ENCODE measurements around the gene LCNL1.

DNA sequence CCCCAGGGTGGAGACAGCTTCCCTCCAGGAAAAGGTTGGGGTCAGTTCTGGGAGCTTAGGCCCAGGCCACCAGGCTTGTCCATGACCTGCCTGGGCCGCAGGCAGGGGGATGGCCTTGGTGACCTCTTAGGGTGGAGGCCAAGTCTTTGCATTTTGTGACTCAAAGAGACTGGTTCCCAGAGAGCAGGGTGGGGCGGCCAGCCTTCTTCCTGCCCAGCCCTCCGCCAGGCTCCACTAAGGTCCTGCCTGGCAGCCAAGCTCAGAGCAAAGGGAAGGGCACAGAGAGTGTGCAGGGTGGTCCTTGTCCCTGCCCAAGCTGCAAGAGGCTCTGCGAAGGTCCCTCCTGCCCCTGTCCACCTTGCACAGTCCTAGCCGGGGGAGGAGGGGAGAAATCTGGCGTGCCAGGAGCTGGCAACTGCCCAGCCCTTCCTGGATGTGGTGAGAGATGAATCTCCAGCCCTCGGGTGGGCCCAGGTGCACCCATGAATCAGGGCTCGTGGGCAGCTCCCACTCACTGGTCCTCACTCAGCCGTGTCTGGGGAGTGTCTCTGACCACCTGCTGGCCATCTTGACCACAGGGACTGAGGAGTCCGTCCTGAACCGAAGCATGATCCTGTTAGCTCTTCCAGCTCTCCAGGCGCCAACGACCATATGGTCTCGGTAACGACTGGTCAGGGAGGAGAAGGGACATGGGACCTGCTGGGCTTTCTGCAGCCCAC, 7.8 kb upstream of the LCNL1 start:
- TF ChIP-seq, protein P1, sequence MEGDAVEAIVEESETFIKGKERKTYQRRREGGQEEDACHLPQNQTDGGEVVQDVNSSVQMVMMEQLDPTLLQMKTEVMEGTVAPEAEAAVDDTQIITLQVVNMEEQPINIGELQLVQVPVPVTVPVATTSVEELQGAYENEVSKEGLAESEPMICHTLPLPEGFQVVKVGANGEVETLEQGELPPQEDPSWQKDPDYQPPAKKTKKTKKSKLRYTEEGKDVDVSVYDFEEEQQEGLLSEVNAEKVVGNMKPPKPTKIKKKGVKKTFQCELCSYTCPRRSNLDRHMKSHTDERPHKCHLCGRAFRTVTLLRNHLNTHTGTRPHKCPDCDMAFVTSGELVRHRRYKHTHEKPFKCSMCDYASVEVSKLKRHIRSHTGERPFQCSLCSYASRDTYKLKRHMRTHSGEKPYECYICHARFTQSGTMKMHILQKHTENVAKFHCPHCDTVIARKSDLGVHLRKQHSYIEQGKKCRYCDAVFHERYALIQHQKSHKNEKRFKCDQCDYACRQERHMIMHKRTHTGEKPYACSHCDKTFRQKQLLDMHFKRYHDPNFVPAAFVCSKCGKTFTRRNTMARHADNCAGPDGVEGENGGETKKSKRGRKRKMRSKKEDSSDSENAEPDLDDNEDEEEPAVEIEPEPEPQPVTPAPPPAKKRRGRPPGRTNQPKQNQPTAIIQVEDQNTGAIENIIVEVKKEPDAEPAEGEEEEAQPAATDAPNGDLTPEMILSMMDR (IDR thresholded peaks at IDR 0.05; ENCODE audit: low read depth, low read length, missing input control), result no peak
- no peak for TF ChIP-seq TAF1 (conservative IDR thresholded peaks at IDR 0.05)
- no peak for TF ChIP-seq ZBTB33 (IDR thresholded peaks at IDR 0.05)
- TF ChIP-seq YY1 (IDR thresholded peaks at IDR 0.05), result no peak
- no peak for TF ChIP-seq SP1 (IDR thresholded peaks at IDR 0.05)
- TF ChIP-seq GABPA (IDR thresholded peaks at IDR 0.05 in 1 of 2, conservative IDR thresholded peaks at IDR 0.05 in 1 of 2), result no peak
- no peak for TF ChIP-seq ATF3 (IDR thresholded peaks at IDR 0.05)
- TF ChIP-seq FOXA2 (IDR thresholded peaks at IDR 0.05), result no peak
- TF ChIP-seq EGR1 (IDR thresholded peaks at IDR 0.05; ENCODE audit: low read depth in 2 of 2), result no peak
- no peak for TF ChIP-seq MAX (IDR thresholded peaks at IDR 0.05)
- TF ChIP-seq, protein P2, sequence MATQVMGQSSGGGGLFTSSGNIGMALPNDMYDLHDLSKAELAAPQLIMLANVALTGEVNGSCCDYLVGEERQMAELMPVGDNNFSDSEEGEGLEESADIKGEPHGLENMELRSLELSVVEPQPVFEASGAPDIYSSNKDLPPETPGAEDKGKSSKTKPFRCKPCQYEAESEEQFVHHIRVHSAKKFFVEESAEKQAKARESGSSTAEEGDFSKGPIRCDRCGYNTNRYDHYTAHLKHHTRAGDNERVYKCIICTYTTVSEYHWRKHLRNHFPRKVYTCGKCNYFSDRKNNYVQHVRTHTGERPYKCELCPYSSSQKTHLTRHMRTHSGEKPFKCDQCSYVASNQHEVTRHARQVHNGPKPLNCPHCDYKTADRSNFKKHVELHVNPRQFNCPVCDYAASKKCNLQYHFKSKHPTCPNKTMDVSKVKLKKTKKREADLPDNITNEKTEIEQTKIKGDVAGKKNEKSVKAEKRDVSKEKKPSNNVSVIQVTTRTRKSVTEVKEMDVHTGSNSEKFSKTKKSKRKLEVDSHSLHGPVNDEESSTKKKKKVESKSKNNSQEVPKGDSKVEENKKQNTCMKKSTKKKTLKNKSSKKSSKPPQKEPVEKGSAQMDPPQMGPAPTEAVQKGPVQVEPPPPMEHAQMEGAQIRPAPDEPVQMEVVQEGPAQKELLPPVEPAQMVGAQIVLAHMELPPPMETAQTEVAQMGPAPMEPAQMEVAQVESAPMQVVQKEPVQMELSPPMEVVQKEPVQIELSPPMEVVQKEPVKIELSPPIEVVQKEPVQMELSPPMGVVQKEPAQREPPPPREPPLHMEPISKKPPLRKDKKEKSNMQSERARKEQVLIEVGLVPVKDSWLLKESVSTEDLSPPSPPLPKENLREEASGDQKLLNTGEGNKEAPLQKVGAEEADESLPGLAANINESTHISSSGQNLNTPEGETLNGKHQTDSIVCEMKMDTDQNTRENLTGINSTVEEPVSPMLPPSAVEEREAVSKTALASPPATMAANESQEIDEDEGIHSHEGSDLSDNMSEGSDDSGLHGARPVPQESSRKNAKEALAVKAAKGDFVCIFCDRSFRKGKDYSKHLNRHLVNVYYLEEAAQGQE (IDR thresholded peaks at IDR 0.05), result no peak
